ENCODE measurements around the gene NPAS4.
"Not testable (repeated sequence)": the region's sequence is repeated elsewhere in the genome, so short reads cannot be mapped to it uniquely, and the experiment has no call there.

NPAS4 gene

DNA sequence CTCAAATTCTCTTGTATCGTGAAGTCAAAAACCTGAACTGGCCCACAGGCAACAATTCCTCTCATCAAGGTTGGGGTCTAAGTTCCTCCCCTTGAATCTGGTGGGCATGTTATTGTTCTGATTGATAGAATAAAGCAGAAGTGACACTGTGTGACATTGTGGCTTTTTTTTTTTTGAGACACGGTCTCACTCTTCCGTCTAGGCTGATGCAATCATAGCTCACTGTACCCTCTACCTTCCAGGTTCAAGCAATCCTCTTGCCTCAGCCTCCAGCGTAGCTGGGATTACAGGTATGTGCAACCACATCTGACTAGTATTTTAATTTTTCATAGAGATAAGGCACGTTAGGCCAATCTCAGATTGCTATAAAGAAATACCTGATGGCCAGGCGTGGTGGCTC, 37.0 kb downstream of the NPAS4 start:
- DNase-seq (ENCODE audit: low spot score) = no peak

GRCh38 chr11:66459138-66459778, 38.4 kb downstream of the NPAS4 start:
- no peak for DNase-seq (ENCODE audit: low spot score)

DNA sequence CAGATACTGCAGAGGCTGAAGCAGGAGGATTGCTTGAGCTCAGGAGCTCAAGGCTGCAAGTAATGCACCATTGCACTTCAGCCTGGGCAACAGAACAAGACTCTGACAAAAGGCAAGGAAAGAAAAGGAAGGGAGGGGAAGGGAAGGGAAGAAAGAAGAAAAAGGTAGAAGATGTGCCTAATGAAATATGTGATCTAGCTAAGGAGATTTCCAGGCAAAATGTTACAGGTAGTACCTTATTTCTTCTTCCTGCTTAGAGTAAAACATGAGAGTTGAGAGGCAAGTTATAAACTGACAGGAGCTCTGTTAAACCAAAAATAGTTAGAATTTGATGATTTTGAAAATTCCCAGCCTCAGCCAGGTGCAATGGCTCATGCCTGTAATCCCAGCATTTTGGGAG, 41.2 kb downstream of the NPAS4 start:
- no peak for DNase-seq (ENCODE audit: low spot score)

GRCh38 chr11:66462911-66463310, 42.1 kb downstream of the NPAS4 start:
- DNase-seq (ENCODE audit: low spot score) = no peak

GRCh38 chr11:66464116-66464515, 43.3 kb downstream of the NPAS4 start:
- DNase-seq (ENCODE audit: low spot score) = not testable (repeated sequence)

- no peak for DNase-seq (ENCODE audit: low spot score)
These were observed 44.1 kb downstream of the NPAS4 start for GRCh38 chr11:66464916-66465315.

GRCh38 chr11:66465373-66466224, 44.8 kb downstream of the NPAS4 start:
- no peak for DNase-seq (ENCODE audit: low spot score)

DNA sequence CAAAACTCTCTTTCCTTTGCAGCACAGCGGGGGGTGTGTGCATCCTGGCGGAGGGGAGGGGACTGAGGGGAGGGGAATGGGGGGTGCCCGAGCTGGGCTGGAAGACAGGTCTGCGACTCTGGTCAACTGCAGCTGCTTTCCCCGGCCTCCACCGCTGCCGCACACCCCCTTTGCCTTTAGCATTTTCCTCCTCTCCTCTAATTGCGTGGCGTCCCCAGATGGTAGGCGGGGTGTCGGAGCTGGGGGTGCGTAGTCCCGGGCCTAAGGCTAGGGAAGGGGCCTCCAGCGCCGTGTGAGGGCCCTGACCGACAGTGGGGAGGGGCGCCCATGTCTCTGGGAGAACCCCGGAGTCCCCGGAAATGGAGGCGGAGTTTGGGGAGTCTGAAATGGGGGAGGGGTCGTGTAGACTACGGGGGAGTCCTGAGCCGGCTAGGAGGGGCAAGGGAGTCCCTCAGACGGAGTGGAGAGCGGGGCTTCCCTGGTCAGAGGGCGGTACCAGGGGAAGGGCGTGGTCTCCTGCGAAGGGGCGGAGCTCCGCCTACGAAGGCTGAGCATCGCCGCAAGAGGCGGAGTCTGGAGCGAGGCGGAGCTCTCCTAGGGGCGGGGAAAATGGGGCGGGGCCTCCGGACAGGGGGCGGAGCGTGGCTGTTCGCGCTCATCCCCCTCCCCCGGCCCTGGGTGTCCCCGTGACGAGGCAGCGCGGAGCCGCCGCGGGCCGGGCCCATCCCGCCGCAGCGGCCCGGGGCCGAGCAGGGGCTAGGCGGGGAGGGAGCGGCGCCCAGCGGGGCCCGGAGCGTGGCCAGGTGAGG, 45.6 kb downstream of the NPAS4 start, which contains the start of gene PELI3:
Gene PELI3, plus strand, starts transcription at position 681 of the 809 bp plus-strand sequence. CDS start 1,224 bp downstream, outside the sequence.
- DNase-seq (ENCODE audit: low spot score) = peak; percentile 95

DNA sequence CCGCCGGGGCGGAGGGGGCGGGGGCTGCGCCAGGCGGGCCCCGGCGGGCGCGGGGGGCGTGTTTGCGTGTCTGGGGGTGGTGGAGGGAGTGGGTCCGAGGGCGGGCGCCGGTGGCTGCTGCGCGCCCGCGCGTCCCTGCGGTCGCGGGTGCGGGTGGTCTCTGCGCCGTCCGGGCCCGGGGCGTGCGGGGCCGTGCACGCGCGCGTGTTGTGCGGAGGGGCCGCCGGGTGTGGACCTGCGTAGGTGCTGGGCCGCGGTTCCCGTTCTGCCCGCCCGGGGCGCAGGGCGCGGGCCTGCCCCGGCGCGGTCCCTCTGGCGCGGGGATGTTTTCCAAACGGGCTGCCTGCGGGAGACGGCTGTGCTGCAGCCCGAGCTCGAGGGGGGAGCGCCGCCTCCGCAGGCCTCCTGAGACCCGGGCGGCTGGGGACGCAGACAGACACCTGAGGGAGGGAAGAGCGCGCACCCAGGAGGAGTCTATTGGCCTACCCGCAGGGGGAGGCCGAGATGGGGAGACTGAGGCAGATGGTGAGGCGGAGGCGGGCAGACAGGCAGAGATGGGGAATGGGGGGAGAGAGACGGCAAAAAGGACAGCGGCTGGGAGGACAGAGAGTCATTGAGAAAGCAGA, 46.3 kb downstream of the NPAS4 start:
- peak; percentile 40 for DNase-seq (ENCODE audit: low spot score)

GRCh38 chr11:66467756-66468155, 46.9 kb downstream of the NPAS4 start:
- peak; percentile 13 for DNase-seq (ENCODE audit: low spot score)

- DNase-seq (ENCODE audit: low spot score) = no peak
These were observed 47.9 kb downstream of the NPAS4 start for GRCh38 chr11:66468691-66469090.

DNA sequence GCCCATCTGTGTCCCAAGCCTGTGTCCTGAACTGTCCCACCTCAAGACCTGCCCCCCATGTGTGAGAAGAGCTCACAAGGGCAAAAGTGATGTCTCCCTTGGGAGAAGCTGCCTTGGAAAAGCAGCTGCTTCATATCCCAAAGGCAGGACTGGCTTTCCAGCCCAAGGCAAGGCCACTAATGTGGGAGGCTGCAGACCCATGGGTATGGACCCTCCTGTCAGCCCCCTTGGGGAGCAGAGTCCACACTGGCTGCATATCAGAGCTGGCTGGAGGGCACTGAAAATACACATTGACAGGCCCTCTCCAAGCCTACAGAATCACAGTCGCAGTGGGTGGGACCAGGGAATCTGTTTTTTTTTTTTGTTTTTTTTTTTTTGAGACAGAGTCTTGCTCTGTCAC, 48.6 kb downstream of the NPAS4 start:
- DNase-seq (ENCODE audit: low spot score) = no peak

DNA sequence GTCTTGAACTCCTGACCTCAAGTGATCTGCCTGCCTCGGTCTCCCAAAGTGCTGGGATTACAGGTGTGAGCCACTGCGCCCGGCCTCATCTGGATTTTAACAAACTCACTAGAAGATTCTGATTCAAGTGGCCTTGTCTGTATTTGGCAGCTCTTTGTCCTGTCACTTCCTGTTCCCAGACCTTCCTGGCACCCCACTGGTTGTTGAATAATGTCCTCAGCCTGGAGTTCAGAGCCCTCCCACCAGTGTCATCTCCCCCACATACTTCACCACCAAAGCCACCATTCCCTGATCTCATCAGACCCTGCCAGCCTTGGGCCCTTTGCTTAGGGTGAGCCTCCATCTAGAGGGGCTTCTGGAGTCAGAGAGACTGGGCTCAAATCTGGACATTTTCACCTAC, 49.2 kb downstream of the NPAS4 start:
- DNase-seq (ENCODE audit: low spot score) = no peak

GRCh38 chr11:66471142-66471541, 50.3 kb downstream of the NPAS4 start:
- DNase-seq (ENCODE audit: low spot score) = no peak

- DNase-seq (ENCODE audit: low spot score) = no peak
These were observed 51.2 kb downstream of the NPAS4 start for GRCh38 chr11:66472054-66472453.

- DNase-seq (ENCODE audit: low spot score) = no peak
These were observed 52.3 kb downstream of the NPAS4 start for GRCh38 chr11:66473167-66473566.

DNA sequence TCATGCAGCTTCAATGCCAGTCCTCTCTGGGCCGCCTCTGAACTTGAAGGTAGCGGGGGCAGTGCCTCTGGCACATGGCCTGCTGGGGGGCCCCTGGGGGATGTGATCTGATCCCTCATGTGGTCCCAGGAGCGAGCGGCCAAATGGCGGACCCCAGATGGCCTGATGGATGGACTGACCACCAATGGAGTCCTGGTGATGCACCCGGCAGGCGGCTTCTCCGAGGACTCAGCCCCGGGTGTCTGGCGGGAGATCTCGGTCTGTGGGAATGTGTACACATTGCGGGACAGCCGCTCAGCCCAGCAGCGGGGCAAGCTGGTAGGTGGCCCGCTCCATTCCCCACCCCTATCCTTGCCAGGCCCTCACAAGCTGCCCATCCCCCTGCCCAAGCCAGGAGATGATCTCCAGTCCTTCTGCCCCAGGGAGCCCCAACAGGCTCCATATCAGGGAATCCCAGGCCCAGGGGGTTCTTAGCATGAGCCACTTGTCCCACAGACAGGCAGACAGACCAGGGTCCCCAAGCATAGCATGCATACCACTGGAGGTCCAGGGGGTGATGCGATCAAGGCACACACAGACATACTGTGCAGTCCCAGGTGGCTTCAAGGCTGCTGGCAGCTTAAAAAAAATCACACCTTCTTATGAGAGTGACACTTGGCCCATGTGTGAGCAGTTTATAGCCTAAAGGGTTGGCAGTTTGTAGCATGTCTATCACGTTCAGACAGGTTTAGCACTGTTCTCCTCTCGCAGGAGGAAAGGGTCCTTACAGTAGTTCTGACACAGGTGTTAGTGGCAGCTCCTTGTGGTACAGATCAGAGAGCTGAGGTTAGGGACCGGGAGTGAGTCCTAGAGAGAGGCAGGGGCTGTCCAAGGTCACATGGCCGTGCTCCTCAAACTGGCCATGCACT, 53.0 kb downstream of the NPAS4 start:
- DNase-seq (ENCODE audit: low spot score) = no peak

DNA sequence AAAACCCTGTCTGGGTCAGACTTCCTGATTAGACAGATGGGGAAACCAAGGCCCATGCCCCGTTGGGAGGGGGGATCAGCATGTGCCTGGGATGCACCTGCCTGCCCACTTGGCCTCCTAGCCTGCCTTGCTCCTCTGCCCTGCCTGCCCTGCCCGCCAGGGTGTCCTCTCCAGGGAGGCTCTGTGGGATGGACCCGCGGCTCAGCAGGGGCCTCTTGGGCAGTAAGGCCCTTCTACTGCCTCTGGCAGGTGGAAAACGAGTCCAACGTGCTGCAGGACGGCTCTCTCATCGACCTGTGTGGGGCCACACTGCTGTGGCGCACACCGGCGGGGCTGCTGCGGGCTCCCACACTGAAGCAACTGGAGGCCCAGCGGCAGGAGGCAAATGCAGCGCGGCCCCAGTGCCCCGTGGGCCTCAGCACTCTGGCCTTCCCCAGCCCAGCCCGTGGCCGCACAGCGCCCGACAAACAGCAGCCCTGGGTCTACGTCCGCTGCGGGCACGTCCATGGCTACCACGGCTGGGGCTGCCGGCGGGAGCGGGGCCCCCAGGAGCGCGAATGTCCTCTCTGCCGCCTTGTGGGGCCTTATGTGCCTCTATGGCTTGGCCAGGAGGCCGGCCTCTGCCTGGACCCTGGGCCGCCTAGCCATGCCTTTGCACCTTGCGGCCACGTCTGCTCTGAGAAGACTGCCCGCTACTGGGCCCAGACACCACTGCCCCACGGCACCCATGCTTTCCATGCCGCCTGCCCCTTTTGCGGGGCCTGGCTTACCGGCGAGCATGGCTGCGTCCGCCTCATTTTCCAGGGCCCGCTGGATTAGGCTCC, 54.7 kb downstream of the NPAS4 start:
- no peak for DNase-seq (ENCODE audit: low spot score)

Measured in CD4-positive, alpha-beta T cell treated with Interleukin-2 at 100 ng/mL for 4 hours (primary cell).